ENCODE data around the gene SP7. TPM values are rescaled to one million over a fixed set of nuclear protein-coding genes. Genes with fewer than 3 reads are reported as not detected.

The SP7 gene
- total RNA-seq, 1 experiment from 2014 or later, result not detected

- Histone ChIP-seq H2BK5ac (ENCODE audit: insufficient read length, low read length) (no peak overlapping the region), H2BK120ac (ENCODE audit: low read depth, low read length, poor library complexity, severe bottlenecking) (no peak overlapping the region), H4K8ac (replicated peaks; ENCODE audit: insufficient read length, low read depth, low read length) (no peak overlapping the region), H3K27me3 (ENCODE audit: insufficient read depth, low read length) (no peaks in the 10 kb centered on the region), H3K14ac (ENCODE audit: insufficient read depth, low read length) (no peak overlapping the region), H2AK5ac (ENCODE audit: insufficient read length, low read length) (no peak overlapping the region), H3K4ac (ENCODE audit: low read depth, low read length) (no peak overlapping the region), H4K91ac (ENCODE audit: insufficient read length, low read depth, low read length) (no peak overlapping the region), H3K4me1 (ENCODE audit: insufficient read depth, low read length) (no peaks in the 10 kb centered on the region), H3K9me3 (ENCODE audit: control insufficient read depth, low read depth, low read length) (no peaks in the 10 kb centered on the region), H3K18ac (ENCODE audit: insufficient read length, low read depth, low read length) (no peak overlapping the region), H3K79me2 (ENCODE audit: insufficient read depth, low read length) (no peaks in the 10 kb centered on the region), H4K5ac (ENCODE audit: insufficient read length, low read depth, low read length) (no peak overlapping the region), H3K27ac (ENCODE audit: insufficient read length, low read depth, low read length) (no peak overlapping the region), H4K20me1 (ENCODE audit: control insufficient read depth, insufficient read depth, insufficient read length) (no peaks in the 10 kb centered on the region), H3K23ac (ENCODE audit: insufficient read length, low read depth, low read length) (no peak overlapping the region), H3K9ac (ENCODE audit: extremely low read depth, insufficient read length, low read length) (no peak overlapping the region), H3K56ac (ENCODE audit: insufficient read length, low read depth, low read length) (no peak overlapping the region), H2BK20ac (ENCODE audit: low read depth, low read length, poor library complexity, severe bottlenecking) (no peak overlapping the region), H2BK12ac (ENCODE audit: insufficient read length, low read depth, low read length) (no peak overlapping the region), H2AFZ (ENCODE audit: low read length) (no peak overlapping the region), H3K4me2 (ENCODE audit: insufficient read depth, insufficient read length, low read length) (peak overlapping the region; percentile 84), H3K79me1 (ENCODE audit: insufficient read depth, low read depth, low read length, poor library complexity, severe bottlenecking) (no peaks in the 10 kb centered on the region), H3T11ph (ENCODE audit: low read length) (no peak overlapping the region), H3K23me2 (ENCODE audit: insufficient read length, low read depth, low read length, poor library complexity, severe bottlenecking) (peaks cover 15% of the 10 kb centered on the region), H2BK15ac (ENCODE audit: low read depth, low read length) (no peak overlapping the region)
- Mint-ChIP-seq H3K9me3 (no peaks in the 10 kb centered on the region; a peak in 1 of 5 replicates), H3K27me3 (ENCODE audit: low read depth) (peaks cover 66% of the 10 kb centered on the region), H3K4me1 (peaks cover 18% of the 10 kb centered on the region in 2 experiments), H3K36me3 (ENCODE audit: insufficient read depth in 1 of 3, low read depth in 3 of 3) (no peaks in the 10 kb centered on the region), H3K4me3 (peak overlapping the region; percentile 48 to 77), H3K27ac (no peak overlapping the region)
- no peak for DNase-seq
- no peak for TF ChIP-seq CTCF (conservative IDR thresholded peaks at IDR 0.05)
- no CpG with 5 or more reads among the region's 19 CpGs for WGBS (ENCODE audit: extremely low coverage, insufficient read length, low lambda C conversion rate)
Measured at GRCh38 chr12:53344487-53344823, 8.3 kb upstream of the SP7 start.
